MM.1S (cell line): ENCODE data around the gene STK32B.

Experiments used
- DNase-seq: peaks from one replicate; pipeline ENCODE4 v3.0.0-alpha.2; 2015
- H2AFZ ChIP-seq: fragments of 300-600 bp; sonication (generic); 2 replicates; pipeline ENCODE4 v1.6.0; 2016; ENCODE audit warnings: antibody characterized with exemption, low read length
- H3F3A ChIP-seq: fragments of 300-600 bp; sonication (generic); 2 replicates; pipeline ENCODE4 v1.6.1; 2016; ENCODE audit warnings: mild to moderate bottlenecking, antibody characterized with exemption, low read length, moderate library complexity, mixed read lengths; ENCODE audit not compliant: insufficient read depth
- H3K27ac ChIP-seq: fragments of 300-600 bp; sonication (generic); 2 replicates; pipeline ENCODE4 v1.5.1; 2016; ENCODE audit warnings: mild to moderate bottlenecking, low read length
- H3K27me3 ChIP-seq: fragments of 300-600 bp; sonication (generic); replicated peaks from 2 replicates; pipeline ENCODE4 v1.6.0; 2016; ENCODE audit warnings: low read length; ENCODE audit not compliant: insufficient read depth
- H3K36me3 ChIP-seq: fragments of 300-600 bp; sonication (generic); replicated peaks from 2 replicates; pipeline ENCODE4 v1.6.1; 2016; ENCODE audit warnings: mild to moderate bottlenecking, low read length, mixed read lengths; ENCODE audit not compliant: insufficient read depth
- H3K4me1 ChIP-seq: fragments of 300-600 bp; sonication (generic); 2 replicates; pipeline ENCODE4 v1.6.1; 2016; ENCODE audit warnings: low read length, mixed read lengths
- H3K4me2 ChIP-seq: fragments of 300-600 bp; sonication (generic); 2 replicates; pipeline ENCODE4 v1.6.0; 2016; ENCODE audit warnings: low read depth, low read length
- H3K4me3 ChIP-seq: fragments of 300-600 bp; sonication (generic); 2 replicates; pipeline ENCODE4 v1.5.1; 2016; ENCODE audit warnings: low read length, mixed read lengths
- H3K79me2 ChIP-seq: fragments of 300-600 bp; sonication (generic); 2 replicates; pipeline ENCODE4 v1.6.1; 2016; ENCODE audit warnings: mixed run types, low read length, mixed read lengths
- H3K9ac ChIP-seq: fragments of 300-600 bp; sonication (generic); 2 replicates; pipeline ENCODE4 v1.6.1; 2016; ENCODE audit warnings: low read length, mixed read lengths
- H3K9me2 ChIP-seq: fragments of 300-600 bp; sonication (generic); replicated peaks from 2 replicates; pipeline ENCODE4 v1.6.1; 2016; ENCODE audit warnings: mild to moderate bottlenecking, low read length, mixed read lengths; ENCODE audit not compliant: insufficient read depth
- H3K9me3 ChIP-seq: fragments of 300-600 bp; sonication (generic); replicated peaks from 2 replicates; pipeline ENCODE4 v1.6.1; 2016; ENCODE audit warnings: mild to moderate bottlenecking, low read length, mixed read lengths; ENCODE audit not compliant: insufficient read depth
- H4K20me1 ChIP-seq: fragments of 300-600 bp; sonication (generic); 2 replicates; pipeline ENCODE4 v1.6.1; 2016; ENCODE audit warnings: mild to moderate bottlenecking, low read length, moderate library complexity, mixed read lengths; ENCODE audit not compliant: insufficient read depth
- EZH2 ChIP-seq: fragments of 300-600 bp; sonication (generic); optimal IDR thresholded peaks from 2 replicates; pipeline ENCODE3; 2017; ENCODE audit warnings: low read depth, mild to moderate bottlenecking, antibody characterized with exemption, low read length, mixed read lengths
- EZH2phosphoT487 ChIP-seq: fragments of 300-600 bp; sonication (generic); IDR thresholded peaks from 2 replicates; pipeline ENCODE4 v1.6.1; 2018; ENCODE audit warnings: antibody characterized with exemption, low read length
- TF ChIP-seq, protein P1 (sequence below): fragments of 300-600 bp; sonication (generic); IDR thresholded peaks from 2 replicates; pipeline ENCODE4 v1.5.1; 2016; ENCODE audit warnings: antibody characterized with exemption, low read length, mixed read lengths

STK32B gene

GRCh38 chr4:5222047-5222446 lies 170.8 kb downstream of the STK32B start:
- H3K9me3 ChIP-seq: no peaks in the 10 kb centered on the region
- no peak for DNase-seq
- H3K4me1 ChIP-seq: no peaks in the 10 kb centered on the region
- H3K9ac ChIP-seq: no peak overlapping the region
- no peak overlapping the region for H3K4me3 ChIP-seq
- TF ChIP-seq, protein P1, sequence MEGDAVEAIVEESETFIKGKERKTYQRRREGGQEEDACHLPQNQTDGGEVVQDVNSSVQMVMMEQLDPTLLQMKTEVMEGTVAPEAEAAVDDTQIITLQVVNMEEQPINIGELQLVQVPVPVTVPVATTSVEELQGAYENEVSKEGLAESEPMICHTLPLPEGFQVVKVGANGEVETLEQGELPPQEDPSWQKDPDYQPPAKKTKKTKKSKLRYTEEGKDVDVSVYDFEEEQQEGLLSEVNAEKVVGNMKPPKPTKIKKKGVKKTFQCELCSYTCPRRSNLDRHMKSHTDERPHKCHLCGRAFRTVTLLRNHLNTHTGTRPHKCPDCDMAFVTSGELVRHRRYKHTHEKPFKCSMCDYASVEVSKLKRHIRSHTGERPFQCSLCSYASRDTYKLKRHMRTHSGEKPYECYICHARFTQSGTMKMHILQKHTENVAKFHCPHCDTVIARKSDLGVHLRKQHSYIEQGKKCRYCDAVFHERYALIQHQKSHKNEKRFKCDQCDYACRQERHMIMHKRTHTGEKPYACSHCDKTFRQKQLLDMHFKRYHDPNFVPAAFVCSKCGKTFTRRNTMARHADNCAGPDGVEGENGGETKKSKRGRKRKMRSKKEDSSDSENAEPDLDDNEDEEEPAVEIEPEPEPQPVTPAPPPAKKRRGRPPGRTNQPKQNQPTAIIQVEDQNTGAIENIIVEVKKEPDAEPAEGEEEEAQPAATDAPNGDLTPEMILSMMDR: no peak
- TF ChIP-seq EZH2 (no peak), EZH2phosphoT487 (no peak)
- no peaks in the 10 kb centered on the region for H3K27me3 ChIP-seq
- no peaks in the 10 kb centered on the region for H3K36me3 ChIP-seq
- no peaks in the 10 kb centered on the region for H4K20me1 ChIP-seq
- no peaks in the 10 kb centered on the region for H3K79me2 ChIP-seq
- H2AFZ ChIP-seq: no peak overlapping the region
- H3K9me2 ChIP-seq: no peaks in the 10 kb centered on the region
- H3K27ac ChIP-seq: no peak overlapping the region
- no peak overlapping the region for H3K4me2 ChIP-seq
- H3F3A ChIP-seq: no peaks in the 10 kb centered on the region

GRCh38 chr4:5222951-5223350 lies 171.7 kb downstream of the STK32B start:
- Histone ChIP-seq H3K27me3 (no peaks in the 10 kb centered on the region), H3K4me2 (no peak overlapping the region), H3K79me2 (no peaks in the 10 kb centered on the region), H3K4me1 (no peaks in the 10 kb centered on the region), H3K27ac (no peak overlapping the region), H4K20me1 (no peaks in the 10 kb centered on the region), H3K36me3 (no peaks in the 10 kb centered on the region), H2AFZ (no peak overlapping the region), H3K9me3 (no peaks in the 10 kb centered on the region), H3F3A (no peaks in the 10 kb centered on the region), H3K9ac (no peak overlapping the region), H3K9me2 (no peaks in the 10 kb centered on the region), H3K4me3 (no peak overlapping the region)
- DNase-seq: no peak
- no peak for TF ChIP-seq EZH2phosphoT487

DNA sequence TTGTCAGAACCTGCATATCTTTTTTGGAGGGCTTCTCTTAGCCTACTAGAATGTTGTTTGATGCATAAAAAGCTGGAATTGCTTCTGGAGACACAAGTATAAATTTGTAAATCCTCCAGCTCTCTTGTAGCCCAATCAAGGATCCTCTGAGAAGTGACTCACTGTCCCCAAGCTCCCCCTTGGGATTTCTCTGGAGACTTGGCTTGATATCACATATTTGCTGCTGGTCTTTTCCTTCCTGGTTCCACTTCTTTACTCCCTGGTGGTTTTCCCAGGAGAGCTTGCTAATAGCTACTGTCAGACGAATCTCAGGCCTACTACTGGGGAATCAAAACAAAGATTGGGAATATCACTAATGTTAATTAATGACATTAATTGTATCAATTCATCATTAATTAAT lies 173.1 kb downstream of the STK32B start:
- Histone ChIP-seq H3K4me3 (no peak overlapping the region), H4K20me1 (no peaks in the 10 kb centered on the region), H3K79me2 (no peaks in the 10 kb centered on the region), H3K9me2 (no peaks in the 10 kb centered on the region), H3K4me2 (no peak overlapping the region), H3F3A (no peaks in the 10 kb centered on the region), H3K36me3 (no peaks in the 10 kb centered on the region), H3K4me1 (no peaks in the 10 kb centered on the region), H3K9ac (no peak overlapping the region), H3K9me3 (no peaks in the 10 kb centered on the region), H3K27ac (no peak overlapping the region), H2AFZ (no peak overlapping the region), H3K27me3 (no peaks in the 10 kb centered on the region)
- TF ChIP-seq, protein P1: no peak
- TF ChIP-seq EZH2phosphoT487: no peak
- no peak for DNase-seq

GRCh38 chr4:5232549-5232948 lies 181.3 kb downstream of the STK32B start:
- no peaks in the 10 kb centered on the region for H3K27me3 ChIP-seq
- no peak overlapping the region for H3K27ac ChIP-seq
- no peaks in the 10 kb centered on the region for H3K9me3 ChIP-seq
- no peak overlapping the region for H2AFZ ChIP-seq
- H3K79me2 ChIP-seq: no peaks in the 10 kb centered on the region
- no peaks in the 10 kb centered on the region for H3K4me1 ChIP-seq
- TF ChIP-seq EZH2phosphoT487 (no peak), EZH2 (no peak)
- TF ChIP-seq, protein P1: no peak
- no peaks in the 10 kb centered on the region for H4K20me1 ChIP-seq
- H3K4me3 ChIP-seq: no peak overlapping the region
- H3F3A ChIP-seq: no peaks in the 10 kb centered on the region
- H3K9ac ChIP-seq: no peak overlapping the region
- no peak for DNase-seq
- no peaks in the 10 kb centered on the region for H3K36me3 ChIP-seq
- no peak overlapping the region for H3K4me2 ChIP-seq
- no peaks in the 10 kb centered on the region for H3K9me2 ChIP-seq
